Adipose tissue (tissue), 3 donors: Measurements from ENCODE around the gene SNAPIN. TPM values are rescaled to one million over a fixed set of nuclear protein-coding genes. Genes with fewer than 3 reads are reported as not detected.
"Not testable (repeated sequence)": the region's sequence is repeated elsewhere in the genome, so short reads cannot be mapped to it uniquely, and the experiment has no call there.

ENCODE experiments used
- H3K27ac ChIP-seq: one replicate; pipeline ENCODE4 v1.5.1; 2013; ENCODE audit warnings: low read depth, low read length
- WGBS, 3 donors: extraction: QIAGEN DNeasy Blood & Tissue Kit; methylation state at CpG; one replicate each; pipeline ENCODE4 v1.1.7; 2013; 5-methylcytosine and 5-hydroxymethylcytosine counted together
- polyA plus RNA-seq, 3 donors: library from polyadenylated mRNA; stranded (reverse); fragments of 200-250 nt; gene quantifications; one replicate each; pipeline ENCODE4 v1.2.3, GENCODE V29; 2013
- donor health status: healthy with polysubstance abuse.
- donor health status: Bipolar disorder and iron deficiency.
- donor health status: healthy.

Gene SNAPIN
- polyA plus RNA-seq, 3 donors, result 15.2 to 52.2 (median 49.1) TPM

DNA sequence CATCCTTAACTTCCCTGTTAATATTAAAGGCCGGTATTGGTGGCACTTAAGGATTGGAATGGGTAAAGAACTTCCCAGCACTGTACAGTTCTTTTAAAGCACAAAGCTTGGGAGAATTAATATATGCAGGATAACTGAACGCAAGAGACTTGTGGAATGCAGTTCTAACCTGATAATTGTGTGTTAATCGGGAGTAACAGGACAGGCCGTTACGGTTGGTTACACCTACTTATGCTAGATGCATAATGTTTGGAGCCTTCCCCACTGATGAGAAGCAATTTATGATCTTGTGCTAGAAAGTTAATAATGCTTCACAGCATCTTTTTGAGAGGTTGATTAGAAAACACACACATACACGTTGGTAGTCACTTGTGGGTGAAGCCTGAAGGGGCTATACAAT, 17.6 kb upstream of the SNAPIN start:
- WGBS, 3 donors, result 59 to 79% (median 72%) methylated on average over 6 of the region's 6 CpGs
- no peak overlapping the region for H3K27ac ChIP-seq

GRCh38 chr1:153642161-153642560, 16.3 kb upstream of the SNAPIN start:
- H3K27ac ChIP-seq, result no peak overlapping the region

DNA sequence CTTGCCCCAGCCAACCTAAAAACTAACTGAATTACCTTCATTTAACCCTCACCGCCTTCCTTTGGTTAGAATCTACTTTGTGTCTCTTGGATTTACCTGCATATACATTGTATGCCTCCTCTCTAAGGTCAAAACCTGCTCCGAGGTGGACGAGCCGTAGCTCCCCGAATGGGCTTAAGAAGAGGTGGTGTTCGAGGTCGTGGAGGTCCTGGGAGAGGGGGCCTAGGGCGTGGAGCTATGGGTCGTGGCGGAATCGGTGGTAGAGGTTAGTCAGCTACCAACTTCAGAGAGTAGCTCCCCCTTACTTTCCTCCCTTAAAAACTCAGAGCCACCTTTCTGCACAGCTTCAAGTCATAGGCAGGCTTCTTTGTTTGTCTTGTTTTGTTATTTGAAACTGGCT, 15.4 kb upstream of the SNAPIN start:
- H3K27ac ChIP-seq, result no peak overlapping the region
- 90 to 91% (median 91%) methylated on average over 11 of the region's 11 CpGs for WGBS, 3 donors

More at GRCh38 chr1:153642161-153642560, 16.3 kb upstream of the SNAPIN start:
- 85 to 88% (median 85%) methylated on average over 11 of the region's 11 CpGs for WGBS, 3 donors

DNA sequence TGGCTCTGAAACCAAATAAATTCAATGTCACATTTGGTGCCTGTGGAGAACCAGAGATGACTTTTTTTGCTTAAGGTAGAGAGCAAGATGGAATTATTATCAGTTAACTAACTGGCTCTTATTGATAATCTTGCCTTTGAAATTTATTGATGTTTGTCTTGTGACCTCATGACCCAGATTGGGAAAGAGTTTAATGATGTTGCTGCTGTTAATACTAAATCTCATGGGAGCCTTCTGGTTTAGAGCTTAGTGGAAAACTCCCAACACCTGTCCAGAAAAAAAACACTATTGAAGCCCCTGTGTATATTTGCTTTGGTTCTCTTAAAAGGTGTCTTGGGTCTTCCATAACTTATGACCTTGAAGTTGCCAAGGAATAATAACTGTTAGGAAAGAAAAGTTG, 14.7 kb upstream of the SNAPIN start:
- no peak overlapping the region for H3K27ac ChIP-seq

DNA sequence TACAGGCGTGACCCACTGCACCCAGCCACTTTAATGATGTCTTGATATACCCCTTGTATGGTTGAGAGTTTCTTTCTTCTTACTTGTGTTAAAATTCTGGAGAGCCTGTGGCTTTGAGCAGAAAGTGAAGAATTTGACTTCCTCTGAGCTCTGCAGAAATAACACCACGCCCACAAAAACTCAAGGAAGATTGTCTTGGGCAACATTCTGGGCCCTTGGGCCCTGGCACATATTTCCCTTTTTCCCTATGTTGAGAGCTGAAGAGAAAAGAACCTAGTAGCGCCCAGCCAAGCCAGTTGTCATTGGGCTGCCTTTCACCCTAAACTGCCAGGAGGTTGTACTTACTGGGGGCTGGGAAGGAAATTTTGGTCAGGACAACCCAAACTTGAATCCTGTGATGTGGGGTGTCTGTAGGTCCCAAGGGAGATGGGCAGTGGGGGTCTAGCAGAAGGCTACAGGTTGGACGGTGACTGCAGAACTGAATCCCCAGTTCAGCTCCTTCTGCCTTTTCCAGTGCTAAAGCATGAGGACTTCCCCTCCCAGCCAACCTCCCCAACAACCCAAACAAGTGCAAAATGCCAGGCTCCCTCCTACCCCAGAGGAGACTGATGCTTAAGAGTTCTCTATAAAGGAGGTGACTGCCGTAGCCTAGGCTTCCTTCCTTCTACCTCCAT, 11.7 kb upstream of the SNAPIN start:
- no peak overlapping the region for H3K27ac ChIP-seq

DNA sequence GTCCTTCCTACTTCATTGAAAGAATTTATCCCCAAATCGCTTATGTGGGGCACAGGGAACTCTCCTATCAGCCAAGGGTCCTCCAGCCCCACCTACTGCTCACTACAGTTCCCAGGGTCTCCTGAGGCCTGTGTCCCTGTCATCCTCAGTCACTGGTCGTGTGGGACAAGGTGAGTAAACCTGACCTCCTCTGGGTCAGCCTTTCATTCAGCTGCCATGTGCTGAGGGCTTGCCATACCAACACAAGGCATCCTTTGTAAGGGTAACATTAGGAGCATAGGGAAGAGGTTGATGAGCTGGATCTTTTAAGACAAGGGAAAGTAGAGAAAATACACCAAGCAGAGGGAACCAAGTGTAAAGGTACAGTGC, 11.2 kb upstream of the SNAPIN start:
- WGBS, 3 donors, result 57 to 70% (median 66%) methylated on average over 2 of the region's 2 CpGs
- no peak overlapping the region for H3K27ac ChIP-seq

More for the DNA sequence above, 11.7 kb upstream of the SNAPIN start:
- 62 to 95% (median 75%) methylated on average over 5 of the region's 5 CpGs for WGBS, 3 donors

GRCh38 chr1:153648000-153648643, 10.4 kb upstream of the SNAPIN start:
- no peak overlapping the region for H3K27ac ChIP-seq
- WGBS, 3 donors, result 85 to 88% (median 86%) methylated on average over 9 to 10 of the region's 10 CpGs

GRCh38 chr1:153649137-153649862, 9.2 kb upstream of the SNAPIN start:
- WGBS, 3 donors, result 30 to 62% (median 58%) methylated on average over 3 of the region's 3 CpGs
- H3K27ac ChIP-seq, result no peak overlapping the region

- 24 to 80% (median 79%) methylated on average over 2 of the region's 2 CpGs for WGBS, 3 donors
- no peak overlapping the region for H3K27ac ChIP-seq
These were observed 8.7 kb upstream of the SNAPIN start for GRCh38 chr1:153649863-153650235.

DNA sequence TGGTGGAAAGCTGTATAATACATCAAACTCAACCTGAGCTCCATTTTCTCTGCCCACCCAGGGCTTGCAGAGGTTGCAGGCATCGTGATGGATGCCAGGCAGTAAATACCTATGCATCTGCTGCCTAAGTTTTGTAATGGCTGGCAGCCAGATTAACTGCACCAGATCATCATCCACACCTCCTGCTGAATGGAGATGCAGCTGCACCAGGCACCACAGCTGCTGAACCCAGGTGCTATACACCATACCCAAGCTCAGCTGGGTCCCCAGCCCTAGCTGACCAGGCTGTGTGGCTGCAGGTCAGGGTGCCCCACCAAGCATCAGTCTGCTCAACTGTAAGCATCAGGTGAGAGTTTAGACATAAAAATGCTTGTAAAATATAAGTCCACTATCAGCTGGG, 6.7 kb upstream of the SNAPIN start:
- no peak overlapping the region for H3K27ac ChIP-seq
- WGBS, 3 donors, result 85 to 100% (median 88%) methylated on average over 1 of the region's 1 CpG

DNA sequence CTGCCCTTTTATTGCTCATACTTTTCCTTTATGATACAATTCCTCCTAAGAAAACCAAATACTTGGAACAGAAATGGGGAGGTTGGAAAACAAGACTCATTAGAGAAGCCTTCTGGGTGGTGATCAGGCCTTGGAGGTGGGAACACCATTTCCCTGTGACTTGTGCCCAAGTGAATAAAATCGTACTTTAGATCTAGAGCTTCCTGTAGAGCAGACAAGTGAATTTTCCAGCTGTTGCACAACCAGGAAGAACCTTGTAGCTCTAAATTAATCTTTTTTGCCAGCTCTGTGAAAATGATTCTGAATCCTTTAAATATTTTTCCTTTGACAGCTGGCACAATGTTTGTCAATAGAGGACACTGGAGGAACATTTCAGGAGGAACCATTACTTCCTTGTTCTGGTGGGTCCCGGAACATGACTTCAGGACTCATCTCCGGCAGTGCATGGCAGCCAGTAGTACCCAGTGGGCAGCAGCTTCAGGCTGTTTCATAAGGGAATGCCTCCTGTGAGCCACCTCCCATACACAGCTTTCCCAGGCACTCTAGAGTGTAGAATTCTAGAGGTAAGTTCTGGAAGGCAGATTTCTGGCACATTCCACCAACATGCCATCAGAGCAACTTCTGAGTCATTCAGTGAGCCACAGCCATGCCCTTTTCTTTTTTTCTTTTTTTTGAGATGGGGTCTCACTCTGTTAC, 5.5 kb upstream of the SNAPIN start:
- no peak overlapping the region for H3K27ac ChIP-seq
- WGBS, 3 donors, result 22 to 56% (median 36%) methylated on average over 3 of the region's 3 CpGs

- no peak overlapping the region for H3K27ac ChIP-seq
- WGBS, 3 donors, result 70 to 91% (median 89%) methylated on average over 3 of the region's 3 CpGs
These were observed 3.2 kb upstream of the SNAPIN start for GRCh38 chr1:153655333-153655732.

GRCh38 chr1:153659175-153659534, 652 bp downstream of the SNAPIN start:
- WGBS, 3 donors, result 18 to 37% (median 33%) methylated on average over 8 of the region's 8 CpGs
- peak overlapping the region; percentile 64 for H3K27ac ChIP-seq

- WGBS, 3 donors, result 52 to 78% (median 74%) methylated on average over 9 of the region's 9 CpGs
- no peak overlapping the region for H3K27ac ChIP-seq
These were observed 1.2 kb downstream of the SNAPIN start for GRCh38 chr1:153659656-153660055.

GRCh38 chr1:153661111-153661708, 2.7 kb downstream of the SNAPIN start:
- 65% methylated on average over 9 of the region's 9 CpGs for WGBS, 3 donors
- no peak overlapping the region for H3K27ac ChIP-seq

GRCh38 chr1:153662269-153662668, 3.8 kb downstream of the SNAPIN start:
- H3K27ac ChIP-seq, result no peak overlapping the region
- 54 to 62% (median 61%) methylated on average over 2 of the region's 2 CpGs for WGBS, 3 donors

- no peak overlapping the region for H3K27ac ChIP-seq
These were observed 4.7 kb downstream of the SNAPIN start for GRCh38 chr1:153663211-153663610.

GRCh38 chr1:153667439-153667838, 8.9 kb downstream of the SNAPIN start:
- WGBS, 3 donors, result 83 to 91% (median 88%) methylated on average over 4 of the region's 4 CpGs
- H3K27ac ChIP-seq, result no peak overlapping the region

More at GRCh38 chr1:153663211-153663610, 4.7 kb downstream of the SNAPIN start:
- 73 to 84% (median 75%) methylated on average over 5 of the region's 5 CpGs for WGBS, 3 donors

GRCh38 chr1:153668672-153669071, 10.2 kb downstream of the SNAPIN start:
- WGBS, 3 donors, result 96 to 98% (median 97%) methylated on average over 8 of the region's 8 CpGs
- not testable (repeated sequence) for H3K27ac ChIP-seq
